Upper lobe of left lung (tissue), 4 donors: ENCODE measurements around the gene SPARCL1.

Source experiments
- CTCF ChIP-seq, 6 experiments: fragments of 450-650 bp in 4 of 6; fragments of 200-600 bp in 2 of 6; sonication (generic) in 2 of 6; IDR thresholded peaks; one replicate each; pipeline ENCODE4 v1.5.1; 2016 to 2019; ENCODE audit warnings: antibody characterized with exemption in 6 of 6
- EP300 ChIP-seq, 4 donors: sonication (generic); formaldehyde crosslinking; IDR thresholded peaks; one replicate each; pipeline ENCODE4 v1.5.1; 2017; ENCODE audit warnings: antibody characterized with exemption in 4 of 4, control low read depth in 2 of 4
- POLR2A ChIP-seq, 4 donors: fragments of 450-650 bp; IDR thresholded peaks; one replicate each; pipeline ENCODE4 v1.5.1; 2016 to 2017; ENCODE audit warnings: antibody characterized with exemption in 4 of 4, mild to moderate bottlenecking in 2 of 4
- POLR2AphosphoS5 ChIP-seq, 2 donors: sonication (generic); formaldehyde crosslinking; IDR thresholded peaks; one replicate each; pipeline ENCODE4 v1.5.1; 2017; ENCODE audit warnings: antibody characterized with exemption in 2 of 2

- TF ChIP-seq POLR2AphosphoS5 (IDR thresholded peaks at IDR 0.05) (no peak), CTCF (IDR thresholded peaks at IDR 0.05) (no peak), POLR2A (IDR thresholded peaks at IDR 0.05) (no peak), EP300 (IDR thresholded peaks at IDR 0.05) (no peak)
These were observed 100.2 kb downstream of the SPARCL1 start for GRCh38 chr4:87428979-87429378.
